Measurements from ENCODE around the gene CDK1. TPM values are rescaled to one million over a fixed set of nuclear protein-coding genes. Genes with fewer than 3 reads are reported as not detected.

CDK1 gene
- total and polyA plus RNA-seq, 2 donors (not counting 1 experiment from before 2014, with no cell fraction given): 0.54 to 0.71 TPM

DNA sequence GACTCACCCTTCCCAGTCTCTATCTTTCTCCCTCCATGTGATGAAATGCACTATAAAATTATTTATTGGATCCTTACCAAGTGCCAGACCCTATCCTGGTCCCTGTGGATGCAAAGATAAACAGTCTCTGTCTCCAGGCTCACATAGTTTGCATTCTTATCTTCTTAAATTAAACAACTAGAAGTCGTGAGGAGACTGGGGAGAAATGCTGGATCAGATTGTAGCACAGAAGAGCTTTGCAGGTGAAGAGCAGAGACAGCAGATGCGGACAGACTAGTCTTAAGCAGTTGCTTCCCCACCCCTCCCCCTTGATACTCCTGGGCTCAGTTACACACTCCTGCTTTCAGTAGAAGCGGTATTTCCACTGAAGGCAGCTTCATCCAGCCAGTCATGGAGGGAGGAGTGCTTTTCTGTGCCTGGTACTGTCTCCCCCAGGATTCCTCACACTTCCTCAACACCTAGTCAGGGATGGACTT, 20.8 kb upstream of the CDK1 start:
- Mint-ChIP-seq H3K27ac (no peak overlapping the region), H3K4me3 (no peak overlapping the region), H3K27me3 (peaks cover 35% of the 10 kb centered on the region), H3K9me3 (ENCODE audit: insufficient read depth) (no peaks in the 10 kb centered on the region), H3K4me1 (no peaks in the 10 kb centered on the region)
- Histone ChIP-seq H2AFZ (ENCODE audit: insufficient read depth, low read depth, low read length, poor library complexity, severe bottlenecking) (no peak overlapping the region), H3K4me2 (replicated peaks; ENCODE audit: low read depth, low read length, poor library complexity, severe bottlenecking) (no peak overlapping the region), H3K79me2 (ENCODE audit: control insufficient read depth, insufficient read depth, low read length) (no peaks in the 10 kb centered on the region), H3K27me3 (replicated peaks in 1 of 4; ENCODE audit: control extremely low read depth in 1 of 4, control insufficient read depth in 3 of 4, insufficient read depth in 4 of 4, low read length in 3 of 4) (no peaks in the 10 kb centered on the region), H4K20me1 (ENCODE audit: control insufficient read depth, insufficient read depth, low read length, poor library complexity, severe bottlenecking) (no peaks in the 10 kb centered on the region), H3K9ac (ENCODE audit: low read length) (no peak overlapping the region), H3K36me3 (replicated peaks in 1 of 2; ENCODE audit: control extremely low read depth in 1 of 2, control insufficient read depth in 1 of 2, extremely low read depth in 1 of 2, insufficient read depth in 2 of 2, low read length in 1 of 2) (no peaks in the 10 kb centered on the region), H3K4me1 (ENCODE audit: control insufficient read depth in 2 of 2, insufficient read depth in 2 of 2, low read length in 2 of 2) (no peaks in the 10 kb centered on the region), H3K4me3 (ENCODE audit: control extremely low read depth in 1 of 5, extremely low read depth in 1 of 5, insufficient read depth in 1 of 5, low read depth in 2 of 5, low read length in 4 of 5) (no peak overlapping the region), H3K27ac (ENCODE audit: low read length in 2 of 2) (no peak overlapping the region), H3K9me3 (ENCODE audit: control extremely low read depth in 1 of 3, control insufficient read depth in 2 of 3, insufficient read depth in 1 of 3, low read length in 2 of 3) (no peaks in the 10 kb centered on the region)
- intact Hi-C loops (cut with micrococcal nuclease): no loop called here
- no peak for DNase-seq
- 77% methylated on average over 2 of the region's 3 CpGs for WGBS (ENCODE audit: insufficient coverage)
- TF ChIP-seq EZH2 (IDR thresholded peaks at IDR 0.05; ENCODE audit: borderline replicate concordance, insufficient read depth, low read depth, low read length, poor library complexity, severe bottlenecking): no peak
- TF ChIP-seq, protein P1, sequence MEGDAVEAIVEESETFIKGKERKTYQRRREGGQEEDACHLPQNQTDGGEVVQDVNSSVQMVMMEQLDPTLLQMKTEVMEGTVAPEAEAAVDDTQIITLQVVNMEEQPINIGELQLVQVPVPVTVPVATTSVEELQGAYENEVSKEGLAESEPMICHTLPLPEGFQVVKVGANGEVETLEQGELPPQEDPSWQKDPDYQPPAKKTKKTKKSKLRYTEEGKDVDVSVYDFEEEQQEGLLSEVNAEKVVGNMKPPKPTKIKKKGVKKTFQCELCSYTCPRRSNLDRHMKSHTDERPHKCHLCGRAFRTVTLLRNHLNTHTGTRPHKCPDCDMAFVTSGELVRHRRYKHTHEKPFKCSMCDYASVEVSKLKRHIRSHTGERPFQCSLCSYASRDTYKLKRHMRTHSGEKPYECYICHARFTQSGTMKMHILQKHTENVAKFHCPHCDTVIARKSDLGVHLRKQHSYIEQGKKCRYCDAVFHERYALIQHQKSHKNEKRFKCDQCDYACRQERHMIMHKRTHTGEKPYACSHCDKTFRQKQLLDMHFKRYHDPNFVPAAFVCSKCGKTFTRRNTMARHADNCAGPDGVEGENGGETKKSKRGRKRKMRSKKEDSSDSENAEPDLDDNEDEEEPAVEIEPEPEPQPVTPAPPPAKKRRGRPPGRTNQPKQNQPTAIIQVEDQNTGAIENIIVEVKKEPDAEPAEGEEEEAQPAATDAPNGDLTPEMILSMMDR (IDR thresholded peaks at IDR 0.05): no peak
- ChIA-PET CTCF (no interaction called here), POLR2A (no interaction called here)
- ATAC-seq (ENCODE audit: low read depth): no peak

DNA sequence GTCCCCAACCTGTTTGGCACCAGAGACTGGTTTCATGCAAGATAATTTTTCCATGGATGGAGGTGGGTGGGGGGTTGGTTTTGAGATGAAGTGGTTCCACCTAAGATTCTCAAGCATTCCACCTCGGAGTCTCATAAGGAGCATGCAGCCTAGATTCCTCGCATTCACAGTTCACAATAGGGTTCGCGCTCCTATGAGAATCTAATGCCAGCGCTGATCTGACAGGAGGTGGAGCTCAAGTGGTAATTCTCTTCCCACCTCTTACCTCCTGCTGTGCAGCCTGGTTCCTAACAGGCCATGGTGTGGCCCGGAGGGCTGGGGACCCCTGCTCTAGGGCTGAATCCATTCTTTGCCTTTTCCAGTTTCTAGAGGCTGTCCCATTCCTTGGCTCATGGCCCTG, 19.1 kb upstream of the CDK1 start:
- POLR2A ChIA-PET: no interaction called here
- WGBS (ENCODE audit: insufficient coverage): 94% methylated on average over 6 of the region's 6 CpGs
- H3K4me1 ChIP-seq (ENCODE audit: control insufficient read depth in 2 of 2, insufficient read depth in 2 of 2, low read length in 2 of 2): no peaks in the 10 kb centered on the region

More for the DNA sequence above, 19.1 kb upstream of the CDK1 start:
- Mint-ChIP-seq H3K27ac (no peak overlapping the region), H3K27me3 (peaks cover 35% of the 10 kb centered on the region), H3K9me3 (ENCODE audit: insufficient read depth) (no peaks in the 10 kb centered on the region), H3K4me1 (no peaks in the 10 kb centered on the region), H3K4me3 (no peak overlapping the region)
- Histone ChIP-seq H3K27me3 (replicated peaks in 1 of 4; ENCODE audit: control extremely low read depth in 1 of 4, control insufficient read depth in 3 of 4, insufficient read depth in 4 of 4, low read length in 3 of 4) (no peaks in the 10 kb centered on the region), H3K36me3 (replicated peaks in 1 of 2; ENCODE audit: control extremely low read depth in 1 of 2, control insufficient read depth in 1 of 2, extremely low read depth in 1 of 2, insufficient read depth in 2 of 2, low read length in 1 of 2) (no peaks in the 10 kb centered on the region), H3K9ac (ENCODE audit: low read length) (no peak overlapping the region), H2AFZ (ENCODE audit: insufficient read depth, low read depth, low read length, poor library complexity, severe bottlenecking) (no peak overlapping the region), H3K4me3 (ENCODE audit: control extremely low read depth in 1 of 5, extremely low read depth in 1 of 5, insufficient read depth in 1 of 5, low read depth in 2 of 5, low read length in 4 of 5) (no peak overlapping the region), H3K4me2 (replicated peaks; ENCODE audit: low read depth, low read length, poor library complexity, severe bottlenecking) (no peak overlapping the region), H3K9me3 (ENCODE audit: control extremely low read depth in 1 of 3, control insufficient read depth in 2 of 3, insufficient read depth in 1 of 3, low read length in 2 of 3) (no peaks in the 10 kb centered on the region), H3K79me2 (ENCODE audit: control insufficient read depth, insufficient read depth, low read length) (no peaks in the 10 kb centered on the region), H4K20me1 (ENCODE audit: control insufficient read depth, insufficient read depth, low read length, poor library complexity, severe bottlenecking) (no peaks in the 10 kb centered on the region), H3K27ac (ENCODE audit: low read length in 2 of 2) (no peak overlapping the region)
- ATAC-seq (ENCODE audit: low read depth) (no peak), DNase-seq (no peak)
- intact Hi-C loops (cut with micrococcal nuclease): no loop called here
- TF ChIP-seq EZH2 (IDR thresholded peaks at IDR 0.05; ENCODE audit: borderline replicate concordance, insufficient read depth, low read depth, low read length, poor library complexity, severe bottlenecking): no peak
- TF ChIP-seq, protein P1 (IDR thresholded peaks at IDR 0.05): no peak
- CTCF ChIA-PET: no interaction called here

Measured in B cell (primary cell).